Panc1 (cell line): ENCODE measurements around the gene MAML3. TPM values are rescaled to one million over a fixed set of nuclear protein-coding genes. Genes with fewer than 3 reads are reported as not detected.

ENCODE experiments used
- ATAC-seq: fragments of 200-7000 bp; cut with Tn5 transposase; 2 replicates; pipeline ENCODE4 v1.9.1; 2020; ENCODE audit warnings: mild to moderate bottlenecking, moderate library complexity
- BruUV-seq: library from RNA; stranded (reverse); fragments of 400-500 nt; replicated peaks from 2 replicates; lab custom pipeline; 2021; lab: Mats Ljungman, UMichigan
- CTCF ChIA-PET: fragments of 300-600 bp; sonication (Branson Sonifier 250); formaldehyde crosslinking; loops from one replicate; lab custom pipeline; 2022; ENCODE audit warnings: antibody characterized with exemption; lab: Charles Lee
- POLR2A ChIA-PET: fragments of 300-600 bp; sonication (Branson Sonifier 250); formaldehyde crosslinking; loops from one replicate; lab custom pipeline; 2022; ENCODE audit warnings: antibody characterized with exemption; lab: Charles Lee
- DNase-seq: peaks from one replicate; pipeline ENCODE4 v3.0.0-alpha.2; 2010; ENCODE audit warnings: low read depth, low spot score
- H3K27ac ChIP-seq: 2 replicates; pipeline ENCODE4 v1.5.1; 2011; ENCODE audit warnings: mild to moderate bottlenecking, low read length, inconsistent platforms
- H3K27me3 ChIP-seq: fragments of 200-500 bp; sonication (Bioruptor generic); 2 replicates; pipeline ENCODE4 v1.6.0; 2014; ENCODE audit warnings: low read length, inconsistent platforms; ENCODE audit not compliant: control insufficient read depth, insufficient read depth
- H3K36me3 ChIP-seq: fragments of 200-500 bp; sonication (Bioruptor generic); 2 replicates; pipeline ENCODE4 v1.5.1; 2014; ENCODE audit warnings: inconsistent platforms, mild to moderate bottlenecking, low read length, moderate library complexity; ENCODE audit not compliant: control insufficient read depth, insufficient read depth
- H3K4me1 ChIP-seq: 2 replicates; pipeline ENCODE4 v1.5.1; 2011; ENCODE audit warnings: inconsistent platforms, mild to moderate bottlenecking, low read length, moderate library complexity; ENCODE audit not compliant: control insufficient read depth, insufficient read depth
- H3K4me3 ChIP-seq, 2 experiments: 2 replicates each; pipeline ENCODE4 v1.5.1; 2011 to 2012; ENCODE audit warnings: low read depth in 2 of 2, low read length in 2 of 2, mild to moderate bottlenecking in 2 of 2, inconsistent platforms in 1 of 2, moderate library complexity in 1 of 2
- H3K9me3 ChIP-seq: fragments of 200-500 bp; sonication (Bioruptor generic); 2 replicates; pipeline ENCODE4 v1.5.1; 2014; ENCODE audit warnings: low read depth, mild to moderate bottlenecking, inconsistent platforms, low read length, moderate library complexity; ENCODE audit not compliant: control insufficient read depth, insufficient read depth
- POLR2AphosphoS5 ChIP-seq: IDR thresholded peaks from 2 replicates; pipeline ENCODE4 v1.6.1; 2012; ENCODE audit warnings: mild to moderate bottlenecking, low read depth, low read length, moderate library complexity
- REST ChIP-seq, 2 experiments: IDR thresholded peaks; 2 replicates each; pipeline ENCODE4 v1.6.1; 2011 to 2012; ENCODE audit warnings: low read depth in 2 of 2, control low read depth in 1 of 2, low read length in 1 of 2, mild to moderate bottlenecking in 1 of 2, moderate library complexity in 1 of 2; ENCODE audit not compliant: insufficient read depth in 1 of 2
- SIN3A ChIP-seq: IDR thresholded peaks from 2 replicates; pipeline ENCODE4 v1.6.1; 2012; ENCODE audit warnings: low read depth, mild to moderate bottlenecking, low read length, moderate library complexity, borderline replicate concordance; ENCODE audit not compliant: insufficient read depth
- TCF7L2 ChIP-seq: IDR thresholded peaks from 2 replicates; pipeline ENCODE4 v1.6.1; 2011; ENCODE audit warnings: mild to moderate bottlenecking, low read depth, low read length, inconsistent platforms
- in situ Hi-C: cut with HindIII; loops from 2 replicates; pipeline ENCODE4 v1.10.0; 2016; ENCODE audit warnings: low sequenced_read_pairs, low pct_unique_long_range_greater_than_20kb
- intact Hi-C: fragments of 100-400 bp; cut with micrococcal nuclease; formaldehyde crosslinking; loops from one replicate; pipeline ENCODE4 v1.10.0; 2022; ENCODE audit not compliant: unreplicated experiment
- total RNA-seq: library from RNA; stranded (reverse); gene quantifications from one replicate; pipeline ENCODE4 v1.2.1, GENCODE V29; 2021; ENCODE audit not compliant: unreplicated experiment
- TF ChIP-seq, protein P1 (sequence below): fragments of 450-650 bp; IDR thresholded peaks from 2 replicates; pipeline ENCODE4 v1.5.1; 2017; ENCODE audit warnings: mild to moderate bottlenecking

MAML3 gene
- total RNA-seq, 1 experiment from 2014 or later = 7.7 TPM

DNA sequence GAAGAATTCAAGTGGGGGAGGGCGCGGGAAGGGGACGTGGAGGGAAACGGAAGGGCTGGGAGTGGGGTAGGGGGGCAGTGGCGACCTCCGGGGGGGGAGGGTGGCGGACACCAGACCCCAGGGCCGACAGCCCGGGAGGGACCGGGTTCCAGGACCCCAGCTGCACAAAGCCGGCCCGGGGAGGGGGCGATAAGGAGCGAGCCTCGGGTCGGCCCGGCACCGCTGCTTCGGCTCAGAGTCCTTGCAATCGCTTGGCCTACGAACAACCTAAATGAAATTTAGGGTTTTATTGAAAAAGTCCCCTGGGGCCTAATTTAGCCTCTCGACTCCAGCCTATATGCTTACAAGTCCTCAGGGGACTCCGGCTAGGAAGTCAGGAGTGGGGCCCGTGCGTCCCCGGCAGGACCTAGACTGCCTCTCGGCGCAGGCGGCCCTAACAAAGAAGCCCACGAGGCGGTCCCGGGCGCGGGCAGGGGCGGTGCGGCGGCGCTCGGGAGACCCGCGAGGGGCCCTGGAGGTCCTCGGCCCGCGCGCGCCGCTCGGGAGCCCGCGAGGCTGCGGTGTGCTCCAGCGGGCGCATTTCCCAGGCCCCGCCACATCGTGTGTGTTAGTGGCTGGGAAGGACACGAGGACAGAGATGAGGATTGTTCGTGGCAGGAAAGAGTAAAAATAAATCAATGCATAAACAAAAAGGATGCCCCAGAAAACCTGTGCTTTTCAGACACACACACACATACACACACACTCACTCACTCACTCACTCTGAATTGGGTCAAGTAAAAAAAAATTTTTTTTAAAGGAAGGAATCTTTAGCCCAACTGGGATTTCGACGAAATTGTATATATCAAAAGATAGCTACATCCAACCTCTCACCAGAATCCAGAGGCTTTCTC is 418.4 kb downstream of the MAML3 start:
- no peak for TF ChIP-seq TCF7L2
- TF ChIP-seq POLR2AphosphoS5 = no peak
- in situ Hi-C loops (no loop called here), intact Hi-C loops (loop anchor here (10.0 kb wide), 3 partner anchors 279 to 529 kb away; partner anchors contain the start of gene MAML3)
- POLR2A ChIA-PET = no interaction called here
- Histone ChIP-seq H3K4me3 (peak overlapping the region; percentile 31 to 48), H3K27me3 (no peaks in the 10 kb centered on the region), H3K27ac (no peak overlapping the region), H3K36me3 (no peaks in the 10 kb centered on the region), H3K9me3 (no peaks in the 10 kb centered on the region), H3K4me1 (peaks cover 3% of the 10 kb centered on the region)
- no TSS peak for BruUV-seq
- DNase-seq = no peak
- CTCF ChIA-PET = no interaction called here
- ATAC-seq = no peak

- in situ Hi-C loops = no loop called here
- Histone ChIP-seq H3K36me3 (no peaks in the 10 kb centered on the region), H3K9me3 (no peaks in the 10 kb centered on the region), H3K4me3 (peak overlapping the region; percentile 31 to 48), H3K27ac (peak overlapping the region; percentile 69), H3K4me1 (peaks cover 3% of the 10 kb centered on the region), H3K27me3 (no peaks in the 10 kb centered on the region)
- no TSS peak for BruUV-seq
- DNase-seq (no peak), ATAC-seq (peak; percentile 97)
- ChIA-PET CTCF (no interaction called here), POLR2A (no interaction called here)
- intact Hi-C loops = loop anchor here (10.0 kb wide), 3 partner anchors 280 to 530 kb away; partner anchors contain the start of gene MAML3
- TF ChIP-seq TCF7L2 (no peak), REST (IDR thresholded peaks at IDR 0.05; ENCODE audit: insufficient read depth in 1 of 2, low read depth in 2 of 2, low read length in 1 of 2) (no peak), SIN3A (no peak)
- TF ChIP-seq, protein P1, sequence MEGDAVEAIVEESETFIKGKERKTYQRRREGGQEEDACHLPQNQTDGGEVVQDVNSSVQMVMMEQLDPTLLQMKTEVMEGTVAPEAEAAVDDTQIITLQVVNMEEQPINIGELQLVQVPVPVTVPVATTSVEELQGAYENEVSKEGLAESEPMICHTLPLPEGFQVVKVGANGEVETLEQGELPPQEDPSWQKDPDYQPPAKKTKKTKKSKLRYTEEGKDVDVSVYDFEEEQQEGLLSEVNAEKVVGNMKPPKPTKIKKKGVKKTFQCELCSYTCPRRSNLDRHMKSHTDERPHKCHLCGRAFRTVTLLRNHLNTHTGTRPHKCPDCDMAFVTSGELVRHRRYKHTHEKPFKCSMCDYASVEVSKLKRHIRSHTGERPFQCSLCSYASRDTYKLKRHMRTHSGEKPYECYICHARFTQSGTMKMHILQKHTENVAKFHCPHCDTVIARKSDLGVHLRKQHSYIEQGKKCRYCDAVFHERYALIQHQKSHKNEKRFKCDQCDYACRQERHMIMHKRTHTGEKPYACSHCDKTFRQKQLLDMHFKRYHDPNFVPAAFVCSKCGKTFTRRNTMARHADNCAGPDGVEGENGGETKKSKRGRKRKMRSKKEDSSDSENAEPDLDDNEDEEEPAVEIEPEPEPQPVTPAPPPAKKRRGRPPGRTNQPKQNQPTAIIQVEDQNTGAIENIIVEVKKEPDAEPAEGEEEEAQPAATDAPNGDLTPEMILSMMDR = peak; percentile 83
Observed at GRCh38 chr4:139734875-139735380, 419.1 kb downstream of the MAML3 start.
